ENCODE measurements around the gene RAB33B.

RAB33B gene

DNA sequence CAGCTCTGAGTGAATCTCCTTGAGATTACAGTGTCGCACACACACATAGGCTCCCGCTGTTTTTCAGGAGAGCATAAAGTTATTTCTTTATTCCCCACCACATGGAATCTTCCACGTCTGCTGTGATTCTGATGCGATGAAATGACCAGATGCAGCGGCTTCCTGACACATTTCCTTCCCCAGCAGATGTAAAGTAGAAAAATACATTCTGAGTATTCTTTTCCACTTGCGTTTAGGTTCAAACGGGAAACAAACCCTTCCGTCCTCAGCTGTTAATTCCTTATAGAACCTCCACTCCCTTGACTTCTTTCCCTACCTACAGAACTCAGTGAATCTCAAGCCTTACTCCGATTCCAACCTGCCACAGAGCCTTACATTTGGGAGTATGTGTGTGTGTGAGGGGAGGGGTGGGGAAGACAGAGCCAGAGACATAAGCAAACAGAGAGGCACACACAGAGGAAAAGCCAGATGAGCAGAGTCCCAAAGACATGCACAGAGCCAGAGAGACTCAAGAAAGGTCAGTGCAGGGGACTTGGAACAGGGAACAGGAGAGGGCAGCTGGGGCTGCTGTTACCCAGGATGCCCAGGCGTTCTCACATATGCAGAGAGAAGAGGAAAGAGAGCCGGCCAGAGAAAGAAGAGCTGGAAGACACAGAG, 54.8 kb downstream of the RAB33B start:
- DNase-seq (ENCODE audit: low read depth), result no peak

DNA sequence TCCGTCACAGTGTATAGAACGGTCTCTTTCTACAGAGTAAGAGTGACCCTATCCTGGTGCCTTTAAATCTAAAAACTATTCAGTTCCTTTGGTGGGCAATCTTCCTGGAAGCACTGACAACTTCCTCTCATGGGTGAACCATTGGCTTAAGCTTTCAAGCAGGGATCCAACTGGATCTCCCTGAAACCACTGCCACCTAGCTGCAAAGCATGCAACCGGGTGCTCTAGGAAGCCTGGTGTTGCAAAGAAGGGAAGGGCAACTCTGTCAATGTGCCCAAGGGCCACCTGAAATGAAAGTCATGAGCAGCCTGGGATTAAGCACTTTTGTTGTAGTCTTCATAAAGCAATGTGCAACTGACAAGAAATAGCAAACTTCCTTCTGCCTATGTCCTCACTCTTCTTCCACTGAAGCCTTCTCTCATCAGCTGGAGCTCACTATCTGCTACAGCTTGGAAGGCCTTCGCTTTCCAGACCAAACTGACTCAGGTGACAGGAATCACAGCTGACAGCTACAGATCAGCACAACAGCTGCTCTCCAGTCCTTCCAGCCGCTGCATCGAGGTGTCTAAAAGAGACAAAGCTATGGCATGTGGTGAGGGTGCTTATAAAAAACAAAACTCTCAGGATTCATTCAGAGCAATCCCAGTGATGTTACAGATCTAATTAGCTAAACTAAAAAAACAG, 55.9 kb downstream of the RAB33B start:
- DNase-seq (ENCODE audit: low read depth), result no peak

- no peak for DNase-seq (ENCODE audit: low read depth)
These were observed 57.4 kb downstream of the RAB33B start for GRCh38 chr4:139511320-139511719.

GRCh38 chr4:139514382-139515059, 60.6 kb downstream of the RAB33B start:
- DNase-seq (ENCODE audit: low read depth), result no peak

- DNase-seq (ENCODE audit: low read depth), result no peak
These were observed 61.6 kb downstream of the RAB33B start for GRCh38 chr4:139515531-139515958.

DNA sequence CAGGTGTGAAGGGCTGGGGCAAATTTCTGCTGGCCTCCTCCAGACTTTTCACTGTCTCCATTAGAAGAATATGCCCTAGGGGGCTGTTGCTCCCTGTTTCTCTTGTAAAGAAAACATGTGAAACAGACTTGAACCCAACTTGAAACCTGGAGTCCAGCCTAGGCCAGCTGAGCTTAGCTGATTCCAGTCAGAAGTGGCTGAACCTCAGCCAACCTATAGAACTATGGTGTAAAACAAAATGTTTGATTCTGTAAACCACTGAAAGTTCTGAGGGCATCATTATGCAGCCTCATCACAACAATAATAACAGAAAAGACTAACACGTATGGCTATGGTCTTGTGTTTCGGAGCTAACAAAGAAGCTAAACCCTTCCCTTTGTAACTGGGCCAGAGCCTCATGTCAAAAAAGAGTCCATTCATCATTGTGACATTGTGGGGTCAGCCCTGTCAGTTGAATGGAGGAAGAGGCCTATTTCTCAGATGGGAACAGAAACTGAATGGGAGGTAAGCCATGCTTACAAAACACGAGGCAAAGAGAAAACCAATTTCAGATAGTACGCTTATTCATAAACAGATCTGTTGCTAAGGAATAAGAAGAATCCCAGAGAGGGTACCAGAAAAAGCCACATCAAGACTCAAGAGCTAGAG, 68.0 kb downstream of the RAB33B start:
- no peak for DNase-seq (ENCODE audit: low read depth)

DNA sequence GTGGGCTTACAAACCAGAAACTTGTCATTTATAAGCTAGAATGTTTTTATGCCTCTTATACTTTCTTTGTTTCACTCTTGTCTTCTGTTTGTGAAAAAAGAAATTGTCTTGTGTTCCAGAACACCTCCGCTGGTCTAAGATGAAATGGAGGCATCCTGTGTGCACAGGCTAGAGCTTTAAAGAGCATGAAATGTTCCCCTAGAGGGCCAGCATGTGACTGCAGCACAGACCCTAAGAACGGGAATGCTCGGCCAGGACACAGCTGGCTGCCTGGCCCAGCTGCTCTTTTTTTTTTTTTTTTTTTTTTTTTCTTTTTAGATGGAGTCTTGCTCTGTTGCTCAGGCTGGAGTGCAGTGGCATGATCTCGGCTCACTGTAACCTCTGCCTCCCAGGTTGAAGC, 68.5 kb downstream of the RAB33B start:
- no peak for DNase-seq (ENCODE audit: low read depth)

DNA sequence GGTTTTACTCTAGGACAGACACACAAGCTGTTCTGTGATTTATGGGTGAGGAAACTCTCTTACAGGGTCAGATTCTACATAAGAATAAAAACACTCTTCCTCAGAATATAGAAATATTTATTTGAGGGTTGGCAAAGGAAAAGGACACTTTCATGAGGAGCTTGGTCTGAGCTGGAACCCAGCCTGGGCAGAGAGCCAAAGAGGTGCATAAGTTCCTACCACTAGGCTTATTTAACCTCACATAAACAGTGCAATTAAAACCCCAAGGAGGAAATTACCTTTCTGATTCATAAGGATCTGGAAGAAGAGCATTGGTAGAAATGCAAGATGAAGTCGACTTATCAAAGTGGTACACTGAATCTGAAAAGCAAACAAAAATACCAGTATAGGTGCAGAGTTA, 69.2 kb downstream of the RAB33B start:
- no peak for DNase-seq (ENCODE audit: low read depth)

DNA sequence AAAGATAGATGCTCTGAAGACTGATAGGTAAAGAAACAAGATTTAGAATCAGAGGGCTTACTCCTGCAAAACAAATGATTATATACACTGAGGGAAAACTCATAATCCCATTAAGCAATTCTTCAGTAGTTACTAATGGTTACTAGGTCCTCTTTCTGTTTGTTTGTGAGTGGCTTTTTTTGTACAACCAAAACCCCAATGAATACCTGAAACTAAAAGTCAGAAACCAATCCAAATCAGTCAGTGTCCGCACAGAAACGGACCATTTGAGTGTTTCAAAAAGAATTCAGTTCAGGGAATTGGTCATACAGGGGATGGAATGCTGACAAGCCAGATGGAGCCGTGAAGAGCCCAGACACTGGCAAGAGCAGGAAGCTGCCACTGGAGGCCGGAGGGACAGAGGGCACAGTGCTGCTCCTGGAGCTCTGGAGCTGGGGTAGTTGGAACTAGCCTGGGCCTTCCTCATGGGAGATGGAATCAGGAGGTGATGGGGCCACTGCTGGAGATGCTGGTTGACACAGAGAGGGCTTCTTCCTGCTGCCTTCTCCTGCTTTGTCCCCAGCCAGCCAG, 70.2 kb downstream of the RAB33B start:
- DNase-seq (ENCODE audit: low read depth), result no peak

DNA sequence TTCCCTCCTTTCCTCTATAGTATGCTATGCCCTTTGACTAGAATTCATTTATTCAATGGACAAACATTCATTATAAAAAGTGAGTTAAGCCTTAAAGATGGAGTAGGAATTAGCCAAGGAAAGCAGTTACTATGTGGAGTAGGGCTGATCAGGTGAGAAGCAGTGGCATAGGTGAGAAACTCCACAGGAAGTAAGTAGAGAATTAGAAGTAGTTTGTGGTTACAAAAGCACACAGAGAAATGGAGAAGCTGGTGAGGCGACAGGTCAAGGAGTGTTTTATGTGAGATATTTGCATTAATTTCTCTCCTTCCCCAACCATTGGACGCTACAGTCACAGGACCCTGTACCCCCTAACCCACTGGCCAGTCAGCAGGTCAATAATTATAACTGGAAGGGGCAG, 71.5 kb downstream of the RAB33B start:
- no peak for DNase-seq (ENCODE audit: low read depth)

All from T-helper 22 cell (primary cell).